Endodermal cell (in vitro differentiated cells): ENCODE measurements around the gene UHRF1. TPM values are rescaled to one million over a fixed set of nuclear protein-coding genes. Genes with fewer than 3 reads are reported as not detected.
"Not testable (repeated sequence)": the region's sequence is repeated elsewhere in the genome, so short reads cannot be mapped to it uniquely, and the experiment has no call there.

Experiments used
- DNase-seq: peaks from one replicate; pipeline ENCODE4 v3.0.0-alpha.2; 2017
- H3K27ac ChIP-seq: 2 replicates; pipeline ENCODE4 v1.5.1; 2013; ENCODE audit warnings: mild to moderate bottlenecking, low read depth, low read length, moderate library complexity
- H3K27me3 ChIP-seq: 2 replicates; pipeline ENCODE4 v1.6.1; 2013; ENCODE audit warnings: mild to moderate bottlenecking, low read length, moderate library complexity; ENCODE audit not compliant: insufficient read depth, control insufficient read depth, poor library complexity, severe bottlenecking
- H3K36me3 ChIP-seq: 2 replicates; pipeline ENCODE4 v1.7.0; 2013; ENCODE audit warnings: mild to moderate bottlenecking, low read length, moderate library complexity; ENCODE audit not compliant: control insufficient read depth, insufficient read depth
- H3K4me1 ChIP-seq: one replicate; pipeline ENCODE4 v1.7.0; 2013; ENCODE audit warnings: low read length; ENCODE audit not compliant: control insufficient read depth, insufficient read depth
- H3K4me3 ChIP-seq: 2 replicates; pipeline ENCODE4 v1.5.1; 2013; ENCODE audit warnings: mild to moderate bottlenecking, low read length, moderate library complexity
- H3K9ac ChIP-seq: 2 replicates; pipeline ENCODE4 v1.6.1; 2013; ENCODE audit warnings: mild to moderate bottlenecking, low read length, moderate library complexity; ENCODE audit not compliant: poor library complexity, severe bottlenecking; ENCODE audit errors: extremely low read depth
- H3K9me3 ChIP-seq: 2 replicates; pipeline ENCODE4 v1.6.1; 2013; ENCODE audit warnings: mild to moderate bottlenecking, low read length, moderate library complexity; ENCODE audit not compliant: control insufficient read depth
- H3K27ac Mint-ChIP-seq: 2 replicates; pipeline ENCODE4 v1.8.0; 2020; ENCODE audit warnings: mixed read lengths
- H3K27me3 Mint-ChIP-seq: 2 replicates; pipeline ENCODE4 v1.8.0; 2021; ENCODE audit warnings: mild to moderate bottlenecking, mixed read lengths; ENCODE audit not compliant: insufficient read depth
- H3K36me3 Mint-ChIP-seq: 2 replicates; pipeline ENCODE4 v1.8.0; 2020; ENCODE audit warnings: low read depth, mixed read lengths
- H3K4me1 Mint-ChIP-seq: 2 replicates; pipeline ENCODE4 v1.8.0; 2020; ENCODE audit warnings: mixed read lengths
- H3K4me3 Mint-ChIP-seq: 2 replicates; pipeline ENCODE4 v1.8.0; 2020; ENCODE audit warnings: mild to moderate bottlenecking, moderate library complexity, mixed read lengths
- H3K9me3 Mint-ChIP-seq: 2 replicates; pipeline ENCODE4 v1.8.0; 2020; ENCODE audit warnings: mild to moderate bottlenecking, mixed read lengths
- WGBS, 2 experiments: methylation state at CpG; one replicate each; pipeline versions ENCODE4 v1.1.5 to v1.1.7; 2013; ENCODE audit warnings: missing lambda C conversion rate in 2 of 2, mixed read lengths in 1 of 2; ENCODE audit not compliant: insufficient coverage in 1 of 2, insufficient read length in 1 of 2; 5-methylcytosine and 5-hydroxymethylcytosine counted together
- total RNA-seq, 2 donors: library from RNA; stranded (reverse); fragmentation: NEBNext Ultra II Directional in 1 of 2; extraction: Animal tissue kit (Norgen Biotek cat#: 25700) in 1 of 2; gene quantifications; 2 replicates in 1 of 2; 3 replicates in 1 of 2; pipeline ENCODE4 v1.2.1, GENCODE V29; 2021
- TF ChIP-seq, protein P1 (sequence below): fragments of 200-600 bp; sonication (generic); conservative IDR thresholded peaks from 2 replicates; pipeline ENCODE4 v1.5.0; 2021; ENCODE audit warnings: antibody characterized with exemption, mild to moderate bottlenecking

Gene UHRF1
- total RNA-seq, 2 donors from 2014 or later = 54.6 to 59.4 TPM

DNA sequence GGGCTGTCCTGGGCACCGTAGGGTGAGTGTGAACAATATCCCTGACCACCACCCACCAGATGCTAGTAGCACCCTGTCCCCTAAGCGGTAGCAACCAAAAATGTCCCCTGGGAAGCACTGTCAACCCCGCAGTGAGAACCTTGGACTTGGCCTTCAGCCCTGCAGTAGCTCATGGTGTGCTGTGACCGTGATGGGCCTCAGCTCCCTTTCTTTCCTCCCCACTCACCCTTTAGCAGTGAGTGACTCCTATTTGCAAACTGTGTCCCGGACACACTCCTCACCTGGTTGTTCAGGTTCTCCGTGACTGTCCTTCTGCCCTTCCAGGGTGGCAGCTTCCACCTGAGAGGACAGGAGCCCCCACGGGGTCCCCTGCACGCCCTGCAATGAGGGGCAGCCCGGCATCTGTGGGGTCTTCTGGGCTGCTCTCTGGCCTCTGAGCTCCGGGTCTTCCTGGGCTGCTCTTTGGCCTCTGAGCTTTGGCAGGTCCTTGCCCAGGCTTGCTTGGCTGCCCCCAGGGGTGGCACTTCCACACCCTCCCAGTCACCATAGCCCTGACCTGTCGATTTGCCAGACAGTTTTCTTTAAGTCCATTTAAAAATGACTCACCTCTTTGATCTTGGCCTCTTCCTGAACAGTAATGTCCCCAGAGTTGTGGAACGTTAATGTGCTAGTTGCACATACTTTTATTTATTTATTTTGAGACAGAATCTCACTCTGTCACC, 63.4 kb downstream of the UHRF1 start:
- H3K9me3 ChIP-seq = no peaks in the 10 kb centered on the region
- no peak overlapping the region for H3K9ac ChIP-seq
- H3K9me3 Mint-ChIP-seq = no peaks in the 10 kb centered on the region
- H3K4me1 ChIP-seq = no peaks in the 10 kb centered on the region
- H3K36me3 ChIP-seq = peaks cover 7% of the 10 kb centered on the region
- no peak overlapping the region for H3K4me3 ChIP-seq
- H3K27ac Mint-ChIP-seq = peak overlapping the region; percentile 32
- peaks cover 9% of the 10 kb centered on the region for H3K36me3 Mint-ChIP-seq
- H3K27me3 ChIP-seq = no peaks in the 10 kb centered on the region
- H3K27ac ChIP-seq = no peak overlapping the region
- WGBS, 2 experiments = 93 to 96% methylated on average over 7 to 12 of the region's 12 CpGs
- H3K4me3 Mint-ChIP-seq = no peak overlapping the region
- TF ChIP-seq, protein P1, sequence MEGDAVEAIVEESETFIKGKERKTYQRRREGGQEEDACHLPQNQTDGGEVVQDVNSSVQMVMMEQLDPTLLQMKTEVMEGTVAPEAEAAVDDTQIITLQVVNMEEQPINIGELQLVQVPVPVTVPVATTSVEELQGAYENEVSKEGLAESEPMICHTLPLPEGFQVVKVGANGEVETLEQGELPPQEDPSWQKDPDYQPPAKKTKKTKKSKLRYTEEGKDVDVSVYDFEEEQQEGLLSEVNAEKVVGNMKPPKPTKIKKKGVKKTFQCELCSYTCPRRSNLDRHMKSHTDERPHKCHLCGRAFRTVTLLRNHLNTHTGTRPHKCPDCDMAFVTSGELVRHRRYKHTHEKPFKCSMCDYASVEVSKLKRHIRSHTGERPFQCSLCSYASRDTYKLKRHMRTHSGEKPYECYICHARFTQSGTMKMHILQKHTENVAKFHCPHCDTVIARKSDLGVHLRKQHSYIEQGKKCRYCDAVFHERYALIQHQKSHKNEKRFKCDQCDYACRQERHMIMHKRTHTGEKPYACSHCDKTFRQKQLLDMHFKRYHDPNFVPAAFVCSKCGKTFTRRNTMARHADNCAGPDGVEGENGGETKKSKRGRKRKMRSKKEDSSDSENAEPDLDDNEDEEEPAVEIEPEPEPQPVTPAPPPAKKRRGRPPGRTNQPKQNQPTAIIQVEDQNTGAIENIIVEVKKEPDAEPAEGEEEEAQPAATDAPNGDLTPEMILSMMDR = no peak
- peaks cover 30% of the 10 kb centered on the region for H3K4me1 Mint-ChIP-seq
- no peak for DNase-seq
- H3K27me3 Mint-ChIP-seq = no peaks in the 10 kb centered on the region

DNA sequence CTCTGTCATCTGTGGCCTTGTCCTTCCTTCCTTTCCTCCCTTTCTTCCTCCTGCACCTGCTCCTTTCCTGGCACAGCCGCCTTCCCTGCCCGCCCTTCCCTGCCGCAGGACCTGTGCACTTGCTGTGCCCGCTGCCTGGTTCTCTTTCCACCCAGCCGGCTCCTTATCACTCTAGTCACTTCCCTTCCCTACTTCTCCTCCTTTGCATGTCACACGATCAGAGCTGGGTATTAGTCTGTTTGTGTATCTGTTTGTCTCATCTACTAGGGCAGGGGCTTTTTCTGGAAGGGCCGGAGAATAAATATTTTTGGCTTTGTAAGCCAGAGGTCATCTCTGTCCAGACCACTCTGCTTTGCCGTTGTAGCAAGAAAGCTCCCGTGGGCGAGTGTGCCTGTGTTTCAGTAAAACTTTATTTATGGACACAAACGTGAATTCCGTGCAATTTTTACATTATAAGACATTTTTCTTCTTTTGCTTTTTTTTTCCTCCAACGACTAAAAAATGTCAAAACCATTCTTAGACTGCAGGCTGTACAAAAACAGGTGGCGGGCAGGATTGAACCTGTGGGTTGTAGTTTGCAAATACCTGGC, 65.7 kb downstream of the UHRF1 start:
- H3K27me3 Mint-ChIP-seq = no peaks in the 10 kb centered on the region
- peak overlapping the region; percentile 62 for H3K27ac Mint-ChIP-seq
- no peak for DNase-seq
- peaks cover 25% of the 10 kb centered on the region for H3K4me1 Mint-ChIP-seq
- no peak overlapping the region for H3K27ac ChIP-seq
- H3K9me3 Mint-ChIP-seq = no peaks in the 10 kb centered on the region
- H3K27me3 ChIP-seq = no peaks in the 10 kb centered on the region
- 93 to 96% methylated on average over 7 to 14 of the region's 14 CpGs for WGBS, 2 experiments
- peaks cover 7% of the 10 kb centered on the region for H3K36me3 ChIP-seq
- peaks cover 11% of the 10 kb centered on the region for H3K36me3 Mint-ChIP-seq
- no peak overlapping the region for H3K4me3 Mint-ChIP-seq
- no peaks in the 10 kb centered on the region for H3K4me1 ChIP-seq
- TF ChIP-seq, protein P1 = no peak
- no peaks in the 10 kb centered on the region for H3K9me3 ChIP-seq
- no peak overlapping the region for H3K4me3 ChIP-seq
- no peak overlapping the region for H3K9ac ChIP-seq

DNA sequence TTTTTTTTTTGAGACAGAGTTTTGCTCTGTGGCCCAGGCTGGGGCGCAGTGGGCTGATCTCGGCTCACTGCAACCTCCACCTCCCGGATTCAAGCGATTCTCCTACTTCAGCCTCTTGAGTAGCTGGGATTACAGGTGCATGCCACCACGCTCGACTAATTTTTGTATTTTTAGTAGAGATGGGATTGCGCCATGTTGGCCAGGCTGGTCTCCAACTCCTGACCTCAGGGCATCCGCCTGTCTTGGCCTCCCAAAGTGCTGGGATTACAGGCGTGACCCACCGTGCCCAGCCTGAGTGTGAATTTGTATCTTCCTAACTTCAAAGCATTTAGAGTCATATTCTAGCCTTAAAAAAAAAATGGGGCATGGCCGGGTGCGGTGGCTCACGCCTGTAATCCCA, 66.3 kb downstream of the UHRF1 start:
- 95 to 98% methylated on average over 10 to 13 of the region's 13 CpGs for WGBS, 2 experiments
- not testable (repeated sequence) for H3K27me3 ChIP-seq, H3K27me3 Mint-ChIP-seq, H3K9ac ChIP-seq, H3K9me3 Mint-ChIP-seq, H3K4me1 ChIP-seq, DNase-seq, H3K27ac ChIP-seq, H3K36me3 ChIP-seq, H3K4me3 ChIP-seq, H3K27ac Mint-ChIP-seq, H3K4me3 Mint-ChIP-seq, H3K9me3 ChIP-seq
- peaks cover 11% of the 10 kb centered on the region for H3K36me3 Mint-ChIP-seq
- peaks cover 19% of the 10 kb centered on the region for H3K4me1 Mint-ChIP-seq
